HG02763 (cell line): ENCODE results near the gene TP53I3.
"Not testable (repeated sequence)": the region's sequence is repeated elsewhere in the genome, so short reads cannot be mapped to it uniquely, and the experiment has no call there.

Experiments used
- ATAC-seq: cut with Tn5 transposase; IDR thresholded peaks from one replicate; pipeline ENCODE4 v1.9.1; 2021; ENCODE audit warnings: mild to moderate bottlenecking, moderate library complexity; ENCODE audit not compliant: unreplicated experiment

Gene TP53I3, protein sequence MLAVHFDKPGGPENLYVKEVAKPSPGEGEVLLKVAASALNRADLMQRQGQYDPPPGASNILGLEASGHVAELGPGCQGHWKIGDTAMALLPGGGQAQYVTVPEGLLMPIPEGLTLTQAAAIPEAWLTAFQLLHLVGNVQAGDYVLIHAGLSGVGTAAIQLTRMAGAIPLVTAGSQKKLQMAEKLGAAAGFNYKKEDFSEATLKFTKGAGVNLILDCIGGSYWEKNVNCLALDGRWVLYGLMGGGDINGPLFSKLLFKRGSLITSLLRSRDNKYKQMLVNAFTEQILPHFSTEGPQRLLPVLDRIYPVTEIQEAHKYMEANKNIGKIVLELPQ

DNA sequence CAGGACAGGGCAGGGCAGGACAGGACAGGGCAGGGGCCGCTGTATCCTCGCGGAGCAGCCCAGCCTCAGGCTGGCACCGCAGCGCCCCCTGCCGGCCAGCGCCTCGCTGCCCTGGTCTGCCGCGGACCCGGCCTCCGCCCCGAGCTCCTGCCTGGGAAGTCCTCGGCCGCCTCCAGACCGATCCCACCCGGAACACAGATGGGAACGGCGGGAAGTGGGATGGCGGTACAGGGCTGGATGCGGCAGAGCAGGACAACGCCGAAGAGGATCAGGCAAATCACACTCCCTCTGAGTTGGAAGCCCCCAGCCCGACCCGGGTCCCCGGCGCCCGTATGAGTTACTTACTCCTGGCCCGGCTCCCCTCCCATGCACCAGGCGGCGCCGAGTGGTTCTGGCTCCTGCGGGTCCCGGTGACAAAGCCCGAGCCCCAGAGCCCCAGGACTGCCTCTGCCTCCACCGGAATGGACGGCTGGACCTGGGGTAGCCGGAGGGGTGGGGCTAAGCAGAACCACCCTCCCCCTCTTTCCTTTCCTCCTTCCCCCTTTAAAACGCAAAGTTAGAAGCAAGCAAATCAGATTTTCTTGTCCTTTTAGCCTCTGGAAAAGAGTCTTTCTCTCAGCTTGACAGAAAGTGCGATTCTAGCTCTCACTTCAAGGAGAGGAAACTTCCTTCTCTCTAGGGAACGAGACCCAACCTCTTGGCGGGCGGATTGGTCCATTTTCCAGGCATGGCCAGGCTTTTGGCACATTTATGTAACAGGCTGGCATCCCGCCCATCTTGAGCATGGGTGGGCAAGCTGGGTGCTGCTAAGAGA lies at the start of gene TP53I3:
TP53I3 (minus strand) TSS at position 449 of the 814 bp plus-strand sequence. CDS start 508 bp downstream, outside the sequence.
- ATAC-seq, result peak; percentile 79

DNA sequence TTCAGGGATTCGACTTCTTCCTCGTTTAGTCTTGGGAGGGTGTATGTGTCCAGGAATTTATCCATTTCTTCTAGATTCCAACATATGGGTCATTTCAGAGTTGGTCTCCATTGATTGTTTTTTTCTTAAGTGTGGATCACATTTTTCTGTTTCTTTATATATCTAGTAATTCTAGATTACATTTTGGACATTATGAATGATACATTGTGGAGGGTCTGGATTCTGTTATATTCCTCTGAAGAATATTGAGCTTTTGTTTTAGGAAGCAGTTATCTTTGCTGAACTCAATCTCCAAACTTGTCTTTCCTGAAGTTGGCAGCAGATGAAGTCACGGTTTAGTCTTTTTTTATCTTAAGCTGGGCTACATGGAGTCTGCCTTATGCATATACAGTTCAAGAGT lies 47.9 kb upstream of the TP53I3 start:
- no peak for ATAC-seq

DNA sequence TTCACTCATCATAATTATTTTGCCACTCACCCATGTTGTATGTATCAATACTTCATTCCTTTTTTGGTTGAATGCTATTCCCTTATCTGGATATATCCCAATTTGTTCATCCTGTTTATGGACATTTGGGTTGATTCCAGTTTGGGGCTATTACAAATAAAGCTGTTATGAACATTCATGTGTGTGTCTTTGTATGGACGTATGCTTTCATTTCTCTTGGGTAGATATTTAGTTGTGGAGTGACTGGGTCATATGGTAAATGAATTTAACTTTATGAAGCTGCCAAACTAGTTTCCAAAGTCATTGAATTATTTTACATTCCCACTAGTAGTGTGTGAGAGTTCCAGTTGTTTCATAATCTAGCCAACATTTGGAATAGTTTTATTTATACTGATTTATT lies 41.3 kb upstream of the TP53I3 start:
- ATAC-seq, result no peak

- ATAC-seq, result peak; percentile 9
Observed at GRCh38 chr2:24123922-24124580, 39.4 kb upstream of the TP53I3 start.

DNA sequence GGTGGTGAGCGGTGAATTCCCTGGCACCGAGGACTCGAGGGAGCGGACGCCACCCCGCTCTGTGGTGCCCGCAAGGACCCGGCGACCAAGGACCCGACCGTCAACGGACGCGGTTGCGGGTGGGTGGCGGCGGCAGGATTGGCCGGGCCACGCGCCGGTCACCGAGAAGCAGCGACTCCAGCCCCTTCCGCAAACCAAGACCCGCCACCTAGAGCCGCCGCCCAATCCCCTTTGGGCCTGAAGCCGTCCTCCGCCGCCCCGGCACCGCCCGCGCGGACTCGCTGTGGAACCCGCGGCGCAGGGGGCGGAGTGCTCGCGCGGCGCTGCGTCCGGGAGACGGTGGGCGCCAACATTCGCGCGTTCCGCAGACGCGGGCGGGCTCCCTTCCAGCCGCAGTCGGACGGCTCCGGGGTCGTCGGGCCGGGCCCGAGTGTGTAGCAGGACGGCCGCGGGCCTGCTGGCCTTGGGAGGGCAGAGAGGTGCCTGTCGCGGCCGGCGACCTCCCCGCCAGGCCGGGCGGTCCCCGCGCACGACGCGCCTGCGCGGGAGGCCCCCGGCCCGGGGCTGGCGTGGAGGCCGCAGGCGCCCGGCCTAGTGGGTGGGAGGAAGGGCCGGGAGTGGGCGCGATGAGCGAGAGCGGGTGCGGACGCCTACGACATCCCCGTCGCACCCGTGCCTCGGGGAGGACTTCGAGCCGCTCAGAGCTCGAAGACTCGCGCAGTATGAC lies 38.7 kb upstream of the TP53I3 start, which contains the start of the genes FAM228B and PFN4:
FAM228B (plus strand) TSS at position 275 of the 727 bp plus-strand sequence. CDS start 893 bp downstream, outside the sequence.
PFN4 (minus strand) TSS at position 140 of the 727 bp plus-strand sequence. CDS start 799 bp downstream, outside the sequence.
- peak; percentile 83 for ATAC-seq

GRCh38 chr2:24122366-24123194 lies 37.9 kb upstream of the TP53I3 start:
- ATAC-seq, result no peak

DNA sequence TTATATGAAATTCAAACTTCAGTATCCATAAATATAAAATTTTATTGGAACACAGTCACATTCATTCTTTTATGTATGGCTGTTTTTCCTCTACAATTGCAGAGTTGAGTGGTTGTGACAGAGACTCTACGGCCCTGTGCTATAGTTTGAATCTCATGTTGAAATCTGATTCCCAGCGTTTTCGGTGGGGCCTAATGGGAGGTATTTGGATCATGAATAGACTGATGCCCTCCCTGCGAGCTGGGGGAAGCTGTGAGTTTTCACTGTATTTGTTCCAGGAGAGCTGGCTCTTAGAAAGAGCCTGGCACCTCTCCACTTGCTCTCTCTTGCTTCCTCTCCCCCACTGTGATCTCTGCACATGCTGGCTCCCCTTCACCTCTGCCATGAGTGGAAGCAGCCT lies 36.8 kb upstream of the TP53I3 start:
- ATAC-seq, result no peak

- no peak for ATAC-seq
Observed at GRCh38 chr2:24121066-24121465, 36.4 kb upstream of the TP53I3 start.

- ATAC-seq, result no peak
Observed at GRCh38 chr2:24117902-24118301, 33.3 kb upstream of the TP53I3 start.

DNA sequence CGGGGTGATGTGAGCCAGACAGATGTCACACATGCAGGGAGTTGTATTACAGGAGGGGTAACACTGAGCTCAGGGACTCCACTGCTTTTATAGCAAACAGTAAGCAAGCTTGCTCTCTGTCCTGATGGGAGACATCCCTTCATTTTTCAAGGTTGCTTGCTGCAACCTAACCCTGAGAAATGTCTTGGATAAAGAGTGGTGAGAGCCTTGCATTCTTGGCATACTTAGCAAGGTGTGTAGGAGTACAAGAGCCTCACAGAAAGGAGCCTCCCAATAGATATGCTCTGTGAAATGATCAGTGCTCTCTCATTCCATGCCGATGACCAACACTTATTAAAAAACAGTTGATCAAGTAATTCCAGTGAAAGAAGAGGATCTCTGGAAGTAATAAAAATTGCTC lies 30.4 kb upstream of the TP53I3 start:
- no peak for ATAC-seq

DNA sequence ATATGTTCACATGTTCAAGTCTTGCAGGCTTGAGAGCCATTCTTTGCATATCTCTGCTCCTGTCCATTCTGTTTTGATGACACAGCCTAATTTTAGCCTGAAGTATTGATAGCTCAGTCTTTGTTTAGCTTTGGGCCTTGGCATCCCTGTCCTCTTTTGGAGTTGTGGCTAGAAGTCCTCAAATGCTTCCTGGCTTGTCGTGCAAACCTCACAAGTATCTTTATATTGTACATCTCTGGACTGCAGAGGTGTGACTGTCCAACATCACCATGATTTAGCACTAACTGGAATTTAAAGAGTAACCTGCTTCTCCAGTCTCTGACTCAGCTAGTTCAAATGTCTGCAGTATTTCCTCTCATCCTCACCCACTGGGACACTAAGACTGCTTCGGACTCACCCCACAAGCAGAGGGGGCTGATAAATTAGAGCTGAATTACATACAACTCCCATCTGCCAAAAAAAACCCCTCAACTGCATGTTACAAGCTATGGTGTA lies 26.8 kb upstream of the TP53I3 start:
- ATAC-seq, result no peak

- no peak for ATAC-seq
Observed at GRCh38 chr2:24110660-24111303, 26.1 kb upstream of the TP53I3 start.

- ATAC-seq, result not testable (repeated sequence)
Observed at GRCh38 chr2:24109431-24109830, 24.8 kb upstream of the TP53I3 start.

DNA sequence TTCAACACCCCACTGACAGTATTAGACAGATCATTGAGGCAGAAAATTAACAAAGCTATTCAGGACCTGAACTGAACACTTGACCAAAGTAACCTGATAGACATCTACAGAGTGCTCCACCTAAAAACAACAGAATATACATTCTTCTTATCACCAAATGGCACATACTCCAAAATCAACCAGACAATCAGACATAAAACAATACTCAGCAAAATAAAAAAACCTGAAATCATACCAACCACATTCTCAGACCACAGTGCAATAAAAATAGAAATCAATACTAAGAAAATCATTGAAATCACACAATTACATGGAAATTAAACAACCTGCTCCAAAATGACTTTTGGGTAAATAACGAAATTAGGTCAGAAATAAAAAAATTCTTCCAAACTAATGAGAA lies 22.7 kb upstream of the TP53I3 start:
- no peak for ATAC-seq

DNA sequence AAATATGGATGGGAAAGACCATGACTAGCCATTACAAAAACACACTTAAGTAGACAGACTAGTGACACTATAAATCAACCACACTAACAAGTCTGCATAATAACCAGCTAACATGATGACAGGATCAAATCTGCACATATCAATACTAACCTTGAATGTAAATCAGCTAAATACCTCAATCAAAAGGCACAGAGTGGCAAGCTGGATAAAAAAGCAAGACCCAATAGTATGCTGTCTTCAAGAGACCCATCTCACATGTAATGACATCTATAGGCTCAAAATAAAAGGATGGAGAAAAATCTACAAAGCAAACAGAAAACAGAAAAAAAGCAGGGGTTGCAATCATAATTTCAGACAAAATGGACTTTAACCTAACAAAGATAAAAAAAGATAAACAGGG lies 22.2 kb upstream of the TP53I3 start:
- no peak for ATAC-seq

DNA sequence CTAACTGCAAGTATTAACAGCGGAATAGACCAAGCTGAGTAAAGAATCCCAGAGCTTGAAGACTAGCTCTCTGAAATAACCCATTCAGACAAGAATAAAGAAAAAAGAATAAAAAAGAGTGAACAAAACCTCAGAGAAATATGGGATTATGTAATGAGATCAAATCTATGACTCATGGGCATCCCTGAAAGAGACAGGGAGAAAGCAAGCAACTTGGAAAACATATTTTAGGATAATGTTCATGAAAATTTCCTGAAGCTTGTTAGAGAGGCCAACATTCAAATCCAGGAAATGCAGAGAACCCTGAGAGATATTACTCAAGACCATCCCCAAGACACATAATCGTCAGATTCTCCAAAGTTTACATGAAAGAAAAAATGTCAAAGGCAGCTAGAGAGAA lies 21.2 kb upstream of the TP53I3 start:
- ATAC-seq, result no peak

DNA sequence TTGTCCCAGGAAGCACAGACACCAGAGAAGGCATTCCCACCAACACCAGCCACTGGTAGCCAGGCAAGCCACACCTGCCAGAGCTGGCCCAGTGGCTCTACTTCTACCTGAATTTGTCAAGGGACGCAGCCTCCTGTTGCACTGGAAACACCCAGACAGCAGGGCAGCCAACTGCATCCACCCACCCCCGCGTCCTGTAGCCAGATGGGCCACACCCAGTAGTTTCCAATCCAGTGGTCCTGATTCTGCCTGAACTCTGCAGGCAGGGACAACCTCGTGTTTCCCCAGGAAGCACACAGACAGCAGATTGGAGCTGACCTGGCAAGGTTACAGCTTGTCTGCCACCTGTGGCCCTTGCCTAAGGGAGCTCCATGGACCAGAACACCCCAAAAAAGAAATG lies 20.3 kb upstream of the TP53I3 start:
- ATAC-seq, result no peak

GRCh38 chr2:24104110-24104650 lies 19.5 kb upstream of the TP53I3 start:
- no peak for ATAC-seq

DNA sequence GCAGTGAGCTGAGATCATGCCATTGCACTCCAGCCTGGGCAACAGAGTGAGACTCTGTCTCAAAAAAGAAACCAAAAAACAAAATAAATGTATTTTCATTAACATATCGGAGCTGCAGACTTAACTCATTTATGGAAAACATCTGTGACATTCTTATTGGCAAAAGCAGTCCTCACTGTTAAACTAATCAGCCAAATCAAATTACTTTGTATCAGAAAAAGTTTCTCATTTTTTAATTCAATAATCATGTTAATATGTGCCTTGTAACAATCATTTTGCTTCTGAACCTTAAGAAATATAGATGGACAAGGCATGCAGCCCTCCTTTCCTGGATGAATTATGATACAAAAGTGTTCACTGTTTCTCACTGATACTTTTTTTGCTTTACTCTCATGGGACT lies 18.0 kb upstream of the TP53I3 start:
- no peak for ATAC-seq
